K562 (cell line): Measurements from ENCODE around the gene TBP. TPM values are rescaled to one million over a fixed set of nuclear protein-coding genes. Genes with fewer than 3 reads are reported as not detected.

Experiments
- ARID3B ChIP-seq: fragments of 250-450 bp; sonication (Bioruptor Pico); IDR thresholded peaks from 2 replicates; pipeline ENCODE4 v1.4.0; 2020; ENCODE audit warnings: borderline replicate concordance
- ATF7 ChIP-seq: fragments of 450-650 bp; IDR thresholded peaks from 2 replicates; pipeline ENCODE4 v1.7.1; 2014; ENCODE audit warnings: mild to moderate bottlenecking, moderate library complexity
- BRD9 ChIP-seq: fragments of 450-650 bp; IDR thresholded peaks from 2 replicates; pipeline ENCODE4 v1.6.1; 2018; ENCODE audit warnings: low read depth; ENCODE audit not compliant: partially characterized antibody
- C11orf30 ChIP-seq: fragments of 450-650 bp; IDR thresholded peaks from 2 replicates; pipeline ENCODE4 v1.6.1; 2016; ENCODE audit warnings: low read depth, mild to moderate bottlenecking
- CBFB ChIP-seq: sonication (generic); formaldehyde crosslinking; IDR thresholded peaks from 2 replicates; pipeline ENCODE4 v1.4.0; 2020; ENCODE audit warnings: mild to moderate bottlenecking, missing genetic modification reagents
- CC2D1A ChIP-seq: fragments of 450-650 bp; IDR thresholded peaks from 2 replicates; pipeline ENCODE4 v1.6.1; 2017; ENCODE audit warnings: mild to moderate bottlenecking
- CEBPG ChIP-seq, 3 experiments: fragments of 200-800 bp in 1 of 3; sonication (Bioruptor generic) in 1 of 3; sonication (generic) in 1 of 3; formaldehyde crosslinking in 1 of 3; IDR thresholded peaks in 2 of 3; conservative IDR thresholded peaks in 1 of 3; 2 replicates each; pipeline versions ENCODE4 v1.6.1 to v1.8.0; 2016 to 2022; ENCODE audit warnings: missing compliant biosample characterization in 2 of 3, missing genetic modification characterization in 2 of 3, mild to moderate bottlenecking in 1 of 3, missing genetic modification reagents in 1 of 3
- EP300 ChIP-seq: IDR thresholded peaks from 2 replicates; pipeline ENCODE4 v1.6.1; 2012; ENCODE audit warnings: low read length, improper control_type of control experiment
- ETV1 ChIP-seq: fragments of 450-650 bp; conservative IDR thresholded peaks from 2 replicates; pipeline ENCODE4 v1.6.1; 2016; ENCODE audit warnings: missing genetic modification characterization, control low read depth, low read depth, missing compliant biosample characterization
- FOXK2 ChIP-seq, 2 experiments: fragments of 450-650 bp; IDR thresholded peaks in 1 of 2; conservative IDR thresholded peaks in 1 of 2; 2 replicates each; pipeline ENCODE4 v1.6.1; 2016; ENCODE audit warnings: low read depth in 2 of 2, mild to moderate bottlenecking in 1 of 2
- ID3 ChIP-seq, 2 experiments: fragments of 250-450 bp in 1 of 2; fragments of 450-650 bp in 1 of 2; sonication (Bioruptor Pico) in 1 of 2; IDR thresholded peaks; 2 replicates each; pipeline versions ENCODE4 v1.6.1 to v1.8.0; 2016 to 2021; ENCODE audit warnings: mild to moderate bottlenecking in 2 of 2, moderate library complexity in 2 of 2, missing compliant biosample characterization in 1 of 2, missing genetic modification characterization in 1 of 2
- JUN ChIP-seq, 2 experiments: sonication (generic) in 1 of 2; formaldehyde crosslinking in 1 of 2; IDR thresholded peaks; 2 replicates each; pipeline versions ENCODE4 v1.6.1 to v1.8.0; 2012 to 2022; ENCODE audit warnings: borderline replicate concordance in 2 of 2, mild to moderate bottlenecking in 2 of 2, improper control_type of control experiment in 1 of 2, low read depth in 1 of 2, low read length in 1 of 2, missing genetic modification reagents in 1 of 2
- KDM5B ChIP-seq: fragments of 200-600 bp; sonication (generic); IDR thresholded peaks from 2 replicates; pipeline ENCODE4 v1.6.1; 2012; ENCODE audit warnings: low read depth, mild to moderate bottlenecking, moderate library complexity, low read length, control low read depth, inconsistent platforms; ENCODE audit not compliant: insufficient replicate concordance
- NFE2 ChIP-seq: IDR thresholded peaks from 2 replicates; pipeline ENCODE4 v1.6.1; 2014; ENCODE audit warnings: antibody characterized with exemption, low read depth
- PML ChIP-seq: IDR thresholded peaks from 2 replicates; pipeline ENCODE4 v1.6.1; 2012; ENCODE audit warnings: low read length, inconsistent platforms
- SAP30 ChIP-seq: fragments of 200-600 bp; sonication (generic); IDR thresholded peaks from 2 replicates; pipeline ENCODE4 v1.6.1; 2012; ENCODE audit warnings: borderline replicate concordance, low read depth, mild to moderate bottlenecking, moderate library complexity, low read length, control low read depth, inconsistent platforms; ENCODE audit not compliant: insufficient read depth, poor library complexity, severe bottlenecking
- TFAP4 ChIP-seq: sonication (generic); formaldehyde crosslinking; IDR thresholded peaks from 2 replicates; pipeline ENCODE4 v1.8.0; 2022; ENCODE audit warnings: missing genetic modification reagents, mild to moderate bottlenecking, moderate library complexity, borderline replicate concordance
- ZBTB8A ChIP-seq: fragments of 450-650 bp; IDR thresholded peaks from 2 replicates; pipeline ENCODE4 v1.6.1; 2018; ENCODE audit warnings: mild to moderate bottlenecking, moderate library complexity; ENCODE audit not compliant: partially characterized antibody
- ZNF507 ChIP-seq: conservative IDR thresholded peaks from 2 replicates; pipeline ENCODE4 v1.6.1; 2017; ENCODE audit warnings: missing genetic modification characterization, missing compliant biosample characterization
- ZNF76 ChIP-seq: fragments of 250-450 bp; sonication (Bioruptor Pico); IDR thresholded peaks from 2 replicates; pipeline ENCODE4 v1.4.0; 2020; ENCODE audit warnings: mild to moderate bottlenecking, moderate library complexity, borderline replicate concordance
- polyA plus RNA-seq, 8 experiments: library from polyadenylated mRNA; depleted of rRNA in 4 of 8; stranded (reverse) in 5 of 8; unstranded in 3 of 8; fragments of >200 nt; fragmentation: Nextera tagmentation in 2 of 8; fragmentation: Illumina TruSeq in 1 of 8; extraction: Ambion mirVana in 2 of 8; extraction: Trizol in 1 of 8; gene quantifications; 2 replicates each; pipeline versions ENCODE4 v1.2.1 to v1.2.3, GENCODE V29; 2011 to 2014; ENCODE audit warnings: inconsistent platforms in 1 of 8, missing spikeins in 1 of 8
- total RNA-seq, 7 experiments: library from RNA; depleted of rRNA in 6 of 7; stranded (reverse); fragments of >200 nt in 6 of 7; fragmentation: Illumina TruSeq in 2 of 7; extraction: Trizol in 2 of 7; gene quantifications; 2 replicates each; pipeline versions ENCODE4 v1.2.1 to v1.2.3, GENCODE V29; 2011 to 2021; ENCODE audit warnings: low replicate concordance in 1 of 7

Gene TBP
- total and polyA plus RNA-seq, 9 of the 15 experiments (the other 6 are each of a cell fraction or from before 2014, with no cell fraction given): 28.5 to 86.1 (median 39.5) TPM

- no peak for TF ChIP-seq ARID3B (CRISPR knock-in tag)
- peak; percentile 96 for TF ChIP-seq C11orf30
- TF ChIP-seq CBFB (CRISPR knock-in tag): peak; percentile 35; the same call in 1 of the 2 replicates
- TF ChIP-seq ID3 (CRISPR knock-in tag; IDR thresholded peaks at IDR 0.05): no peak
- TF ChIP-seq ID3 (tag; IDR thresholded peaks at IDR 0.05): 0 out of 2 replicates have a peak, but pooled peaks have one; percentile 45
- peak; percentile 74; the same call in 1 of the 2 replicates for TF ChIP-seq TFAP4 (CRISPR knock-in tag)
- TF ChIP-seq SAP30: peak; percentile 64
- peak; percentile 39 for TF ChIP-seq EP300
- peak; percentile 91; the same call in 1 of the 2 replicates for TF ChIP-seq PML
- peak; percentile 56; the same call in 1 of the 2 replicates for TF ChIP-seq JUN (IDR thresholded peaks at IDR 0.05; ENCODE audit: borderline replicate concordance, low read depth, low read length)
- peak; percentile 94; the same call in 1 of the 2 replicates for TF ChIP-seq JUN (CRISPR knock-in tag; IDR thresholded peaks at IDR 0.05; ENCODE audit: borderline replicate concordance)
- TF ChIP-seq CC2D1A: peak; percentile 46
- TF ChIP-seq BRD9: peak; percentile 83
- no peak for TF ChIP-seq ZNF507
- TF ChIP-seq NFE2: peak; percentile 84
- TF ChIP-seq ETV1: peak; percentile 92
- TF ChIP-seq CEBPG (CRISPR knock-in tag; IDR thresholded peaks at IDR 0.05): peak; percentile 83
- peak in 1 of 2 experiments; percentile 62; a peak in 1 of 4 replicates for TF ChIP-seq CEBPG (tag; conservative IDR thresholded peaks at IDR 0.05 in 1 of 2, IDR thresholded peaks at IDR 0.05 in 1 of 2)
- peak; percentile 77 to 87 for TF ChIP-seq FOXK2 (conservative IDR thresholded peaks at IDR 0.05 in 1 of 2, IDR thresholded peaks at IDR 0.05 in 1 of 2; ENCODE audit: low read depth in 2 of 2)
- peak; percentile 88 for TF ChIP-seq ATF7
- no peak for TF ChIP-seq ZBTB8A
- peak; percentile 89 for TF ChIP-seq KDM5B
- TF ChIP-seq ZNF76: no peak
These were observed 1.2 kb upstream of the TBP start, which contains the start of gene PSMB1 (continued) for GRCh38 chr6:170552765-170553533.
